ENCODE data around the gene CKM.

CKM gene

GRCh38 chr19:45322744-45323281, at the start of gene CKM:
TSS of gene CKM (minus strand) at chr19:45322875. CDS start at chr19:45319713, 3,162 bp downstream.
- DNase-seq: no peak

GRCh38 chr19:45370410-45371204, 47.9 kb upstream of the CKM start, which contains the start of gene ERCC2:
TSS of gene ERCC2 (minus strand) at chr19:45370573. CDS start at chr19:45370540, 33 bp downstream.
- peak; percentile 93 to 98 for DNase-seq

- no peak for DNase-seq
These were observed 46.2 kb upstream of the CKM start for GRCh38 chr19:45368737-45369340.

GRCh38 chr19:45368127-45368526, 45.5 kb upstream of the CKM start:
- DNase-seq: no peak

- DNase-seq: no peak
These were observed 42.0 kb upstream of the CKM start for GRCh38 chr19:45364696-45365095.

- no peak for DNase-seq
These were observed 41.3 kb upstream of the CKM start for GRCh38 chr19:45363861-45364459.

GRCh38 chr19:45362291-45362690, 39.6 kb upstream of the CKM start:
- no peak for DNase-seq

- DNase-seq: no peak
These were observed 38.9 kb upstream of the CKM start for GRCh38 chr19:45361608-45362007.

- no peak for DNase-seq
These were observed 35.6 kb upstream of the CKM start for GRCh38 chr19:45358213-45358792.

GRCh38 chr19:45357445-45357783, 34.7 kb upstream of the CKM start:
- DNase-seq: no peak

- DNase-seq: no peak
These were observed 34.2 kb upstream of the CKM start for GRCh38 chr19:45356760-45357444.

GRCh38 chr19:45355910-45356309, 33.2 kb upstream of the CKM start:
- DNase-seq: no peak

- no peak for DNase-seq
These were observed 32.7 kb upstream of the CKM start for GRCh38 chr19:45355402-45355801.

- no peak for DNase-seq
These were observed 31.7 kb upstream of the CKM start for GRCh38 chr19:45354241-45354842.

- DNase-seq: no peak
These were observed 30.5 kb upstream of the CKM start for GRCh38 chr19:45352914-45353796.

GRCh38 chr19:45352471-45352870, 29.8 kb upstream of the CKM start:
- no peak for DNase-seq

- DNase-seq: no peak
These were observed 29.4 kb upstream of the CKM start for GRCh38 chr19:45352062-45352461.

GRCh38 chr19:45351401-45351952, 28.8 kb upstream of the CKM start:
- DNase-seq: no peak

GRCh38 chr19:45350477-45351058, 27.9 kb upstream of the CKM start:
- no peak for DNase-seq

- no peak for DNase-seq
These were observed 26.8 kb upstream of the CKM start for GRCh38 chr19:45349430-45349941.

- no peak for DNase-seq
These were observed 26.4 kb upstream of the CKM start for GRCh38 chr19:45349126-45349415.
